Cardiac septum (tissue), 1 donor: ENCODE data around the gene FBXO30. TPM values are rescaled to one million over a fixed set of nuclear protein-coding genes. Genes with fewer than 3 reads are reported as not detected.

Source experiments
- DNase-seq: peaks from one replicate; pipeline ENCODE4 v3.0.0-alpha.2; 2020; ENCODE audit warnings: low spot score
- intact Hi-C: fragments of 100-400 bp; cut with DNase I; formaldehyde crosslinking; loops from one replicate; pipeline ENCODE4 v1.14.0; 2022
- total RNA-seq: library from RNA; stranded (reverse); fragmentation: NEBNext Ultra II Directional; extraction: Animal tissue kit (Norgen Biotek cat#: 25700); gene quantifications from one replicate; pipeline ENCODE4 v1.2.1, GENCODE V29; 2021
- donor health status: DM: no; HTN: no; CAD: no.

The FBXO30 gene
- total RNA-seq, 1 donor from 2014 or later, result 15.6 TPM

- no peak for DNase-seq
- intact Hi-C loops, result no loop called here
Measured at GRCh38 chr6:145822456-145822855, 7.9 kb upstream of the FBXO30 start.

DNA sequence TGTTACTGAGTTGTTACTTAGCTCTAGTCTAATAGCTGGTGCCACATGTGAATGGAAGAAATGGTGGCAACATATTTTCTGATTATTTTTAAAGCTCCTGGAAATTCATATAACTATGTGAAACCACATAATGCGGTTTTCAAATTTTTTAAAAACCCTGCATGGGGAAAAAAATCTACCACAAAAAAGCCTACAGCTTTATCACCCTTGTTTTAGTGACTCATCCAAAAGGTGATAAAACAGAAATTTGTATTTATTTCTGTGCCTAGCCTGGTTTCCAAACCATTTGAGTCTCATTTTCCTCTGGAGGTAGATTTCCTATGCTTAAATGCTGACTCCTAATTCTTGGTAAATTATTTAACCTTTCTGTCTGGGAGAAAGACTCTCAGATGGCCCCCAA, 5.4 kb upstream of the FBXO30 start:
- intact Hi-C loops, result no loop called here
- no peak for DNase-seq

DNA sequence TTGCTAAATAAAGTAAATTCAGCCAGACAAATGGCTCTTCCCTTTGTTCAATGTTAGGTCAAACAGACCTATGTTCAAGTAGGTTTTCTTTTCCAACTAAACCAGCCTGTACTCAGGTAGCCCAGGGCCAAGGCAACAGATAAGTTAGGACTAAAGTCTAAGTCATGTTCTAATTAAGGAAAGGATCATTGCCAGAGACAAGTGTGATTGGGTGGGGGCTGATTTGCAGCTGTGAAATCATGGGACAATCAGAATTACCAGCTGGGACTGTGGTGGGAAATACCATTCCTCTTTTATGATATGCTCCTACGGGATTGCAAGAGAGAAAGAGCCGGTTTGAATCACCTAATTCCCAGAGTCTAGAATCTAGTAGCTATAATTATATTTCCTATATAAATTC, 4.2 kb upstream of the FBXO30 start:
- intact Hi-C loops, result no loop called here
- DNase-seq, result no peak

DNA sequence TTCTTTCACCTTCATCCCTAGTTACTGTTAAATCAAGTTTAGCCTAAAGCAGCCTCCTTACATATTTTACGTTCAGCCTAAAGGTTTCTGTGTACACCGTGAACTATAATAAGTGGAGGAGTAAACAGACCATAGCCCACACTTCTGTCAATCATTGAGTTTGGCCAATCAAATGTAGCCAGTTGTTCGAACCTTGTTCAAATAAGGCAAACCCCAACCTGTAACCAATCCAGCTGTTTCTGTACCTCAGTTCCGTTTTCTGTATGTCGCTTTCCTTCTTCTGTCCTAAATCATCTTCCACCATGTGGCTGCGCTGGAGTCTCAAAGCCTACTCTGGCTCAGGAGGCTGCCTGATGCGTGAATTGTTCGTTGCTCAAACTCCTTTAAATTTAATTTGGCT, 1.8 kb upstream of the FBXO30 start:
- DNase-seq, result no peak
- intact Hi-C loops, result no loop called here

GRCh38 chr6:145815309-145816274, 997 bp upstream of the FBXO30 start:
- intact Hi-C loops, result loop anchor here (2.0 kb wide), 1 partner anchor 149 kb away; the partner anchor contains the start of gene SHPRH
- DNase-seq, result no peak

- DNase-seq, result peak; percentile 79
- intact Hi-C loops, result loop anchor here (1.0 to 5.0 kb wide), 3 partner anchors 33 to 151 kb away; partner anchors contain the start of genes EPM2A and SHPRH
Measured at GRCh38 chr6:145814035-145814500, 527 bp downstream of the FBXO30 start.

GRCh38 chr6:145813285-145814034, 1.1 kb downstream of the FBXO30 start:
- no peak for DNase-seq
- intact Hi-C loops, result loop anchor here (1.0 to 5.0 kb wide), 3 partner anchors 34 to 151 kb away; partner anchors contain the start of genes EPM2A and SHPRH

- no peak for DNase-seq
- intact Hi-C loops, result loop anchor here (5.0 kb wide), 1 partner anchor 36 kb away; no protein-coding TSS in a partner anchor
Measured at GRCh38 chr6:145811741-145812140, 2.9 kb downstream of the FBXO30 start.

DNA sequence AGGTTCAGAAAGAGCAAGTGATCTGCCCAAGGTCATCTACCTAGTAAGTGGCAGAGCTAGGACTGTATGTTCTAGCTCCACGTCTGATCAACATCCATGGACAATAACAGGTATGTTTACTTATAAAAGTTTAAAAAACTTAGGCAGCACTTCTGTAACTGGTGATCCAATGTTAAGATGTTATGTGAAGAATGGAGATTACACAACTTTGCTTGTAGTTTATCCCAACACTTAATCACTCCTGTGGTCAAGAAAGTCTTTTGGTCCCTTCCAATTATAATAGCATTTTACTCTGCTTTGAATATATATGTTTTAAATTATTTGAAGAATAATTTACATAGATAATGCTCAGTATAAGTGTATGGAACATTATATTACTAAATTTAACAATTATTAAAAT, 4.8 kb downstream of the FBXO30 start:
- intact Hi-C loops, result loop anchor here (5.0 kb wide), 1 partner anchor 38 kb away; no protein-coding TSS in a partner anchor
- no peak for DNase-seq

- intact Hi-C loops, result no loop called here
Measured at GRCh38 chr6:145809211-145809610, 5.4 kb downstream of the FBXO30 start.

DNA sequence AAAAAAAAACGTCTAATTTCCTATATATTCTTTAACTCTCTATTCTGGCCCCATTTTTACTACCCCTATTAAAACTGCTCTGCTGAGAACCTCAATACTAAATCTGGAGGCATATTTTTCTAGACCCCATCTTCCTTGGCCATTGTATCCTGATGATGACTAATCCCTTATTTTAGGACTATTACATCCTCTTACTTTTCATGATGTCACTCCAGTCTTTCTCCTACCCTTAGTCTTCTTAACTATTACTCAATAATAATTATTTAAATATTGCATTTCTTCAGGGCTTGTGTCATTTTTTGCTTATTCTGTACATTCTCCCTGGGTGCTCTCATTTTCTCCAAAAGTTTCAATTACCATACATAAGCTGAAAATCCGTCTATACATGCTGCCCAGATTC, 6.4 kb downstream of the FBXO30 start:
- intact Hi-C loops, result no loop called here
- DNase-seq, result no peak

More at GRCh38 chr6:145809211-145809610, 5.4 kb downstream of the FBXO30 start:
- DNase-seq, result no peak

- DNase-seq, result no peak
- intact Hi-C loops, result no loop called here
Measured at GRCh38 chr6:145802141-145802540, 12.5 kb downstream of the FBXO30 start.

- intact Hi-C loops, result no loop called here
- no peak for DNase-seq
Measured at GRCh38 chr6:145801021-145801420, 13.6 kb downstream of the FBXO30 start.

DNA sequence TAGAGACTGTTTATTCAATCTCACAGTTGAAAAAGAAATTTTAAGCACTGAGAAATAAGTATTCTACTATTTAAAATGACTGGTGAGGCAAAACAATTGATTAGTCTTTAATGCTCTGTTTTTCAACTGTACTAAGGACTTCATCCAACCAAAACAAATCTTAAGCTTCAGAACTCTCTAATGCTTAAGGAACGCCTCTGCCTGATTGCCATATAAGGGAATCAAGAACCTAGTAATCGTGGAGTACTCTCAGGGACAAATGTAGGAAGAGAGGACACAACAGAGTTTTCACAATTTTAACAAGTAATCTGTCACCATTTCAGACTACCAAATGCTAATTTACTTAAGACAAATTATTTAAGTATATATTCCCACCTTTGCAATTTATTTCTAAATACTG, 16.1 kb downstream of the FBXO30 start:
- DNase-seq, result no peak
- intact Hi-C loops, result no loop called here

GRCh38 chr6:145789443-145789842, 25.2 kb downstream of the FBXO30 start:
- no peak for DNase-seq
- intact Hi-C loops, result no loop called here

- intact Hi-C loops, result no loop called here
- no peak for DNase-seq
Measured at GRCh38 chr6:145787688-145788087, 26.9 kb downstream of the FBXO30 start.

DNA sequence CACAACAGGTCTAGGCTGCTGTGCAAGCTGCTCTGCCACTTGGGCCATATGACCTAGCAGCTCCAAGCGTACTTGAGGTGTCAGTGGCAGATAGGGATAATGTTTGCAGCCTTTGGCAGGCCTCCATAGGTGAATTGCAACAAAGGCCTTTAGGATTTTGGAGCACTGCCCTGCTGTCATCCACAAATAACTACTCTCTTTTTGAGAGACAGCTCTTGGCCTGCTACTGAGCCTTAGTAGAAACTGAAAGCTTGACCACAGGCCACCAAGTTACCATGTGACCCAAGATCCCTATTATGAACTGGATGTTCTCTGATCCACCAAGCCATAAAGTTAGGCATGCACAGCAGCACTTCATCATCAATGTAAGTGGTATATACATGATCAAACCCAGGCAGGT, 29.9 kb downstream of the FBXO30 start:
- DNase-seq, result peak; percentile 79
- intact Hi-C loops, result no loop called here

DNA sequence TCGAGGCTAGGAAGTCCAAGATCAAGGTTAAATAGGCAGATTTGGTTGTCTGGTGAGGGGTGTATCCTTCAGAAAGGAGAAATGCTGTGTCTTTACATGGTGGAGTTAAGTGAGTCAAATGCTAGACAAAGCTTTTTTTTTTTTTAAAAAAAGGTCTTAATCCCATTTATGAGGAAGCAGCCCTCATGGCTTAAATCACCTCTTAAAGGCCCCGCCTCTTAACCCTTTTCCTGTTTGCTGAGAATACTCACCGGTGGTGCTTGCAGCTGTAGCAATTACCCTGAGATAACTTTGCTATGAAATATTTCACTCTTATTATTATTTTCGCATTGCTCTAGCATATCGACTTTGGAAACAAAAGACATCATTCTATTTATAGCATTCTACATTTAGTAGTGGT, 30.8 kb downstream of the FBXO30 start:
- no peak for DNase-seq
- intact Hi-C loops, result no loop called here

DNA sequence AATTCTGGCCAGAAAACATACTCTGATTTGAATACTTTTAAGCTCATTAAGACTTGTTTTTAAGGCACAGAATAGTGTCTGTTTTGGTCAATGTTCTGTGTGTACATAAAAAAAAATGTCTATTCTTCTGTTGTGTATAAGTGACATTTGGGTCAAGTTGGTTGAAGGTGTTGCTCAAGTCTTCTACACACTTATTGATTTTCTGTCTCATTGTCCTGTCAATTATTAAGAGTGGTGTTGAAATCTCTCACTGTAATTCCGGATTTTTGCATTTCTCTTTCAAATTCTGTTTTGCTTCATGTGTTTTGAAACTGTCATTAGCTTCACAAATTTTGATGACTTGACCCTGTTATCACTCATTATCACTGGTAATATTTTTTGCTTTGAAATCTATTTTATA, 41.7 kb downstream of the FBXO30 start:
- no peak for DNase-seq
- intact Hi-C loops, result no loop called here

DNA sequence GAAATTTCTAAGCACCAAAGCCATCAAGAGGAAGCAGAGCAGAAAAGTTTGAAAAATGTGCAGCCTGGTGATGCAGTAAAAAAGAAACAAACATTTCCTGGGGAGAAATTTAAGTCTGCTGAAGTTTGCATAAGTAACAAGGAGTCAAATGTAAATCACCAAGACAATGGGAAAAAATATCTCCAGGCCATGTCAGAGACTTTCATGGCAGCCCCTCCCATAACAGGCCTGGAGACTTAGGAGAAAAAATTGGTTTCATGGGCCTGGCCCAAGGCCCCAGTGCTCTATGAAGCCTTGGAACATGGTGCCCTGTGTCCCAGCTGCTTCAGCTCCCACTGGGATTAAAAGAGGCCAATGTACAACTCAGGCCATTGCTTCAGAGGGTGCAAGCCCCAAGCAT, 49.1 kb downstream of the FBXO30 start:
- DNase-seq, result no peak
- intact Hi-C loops, result no loop called here
